Measurements from ENCODE around the gene SIVA1.

The SIVA1 gene

DNA sequence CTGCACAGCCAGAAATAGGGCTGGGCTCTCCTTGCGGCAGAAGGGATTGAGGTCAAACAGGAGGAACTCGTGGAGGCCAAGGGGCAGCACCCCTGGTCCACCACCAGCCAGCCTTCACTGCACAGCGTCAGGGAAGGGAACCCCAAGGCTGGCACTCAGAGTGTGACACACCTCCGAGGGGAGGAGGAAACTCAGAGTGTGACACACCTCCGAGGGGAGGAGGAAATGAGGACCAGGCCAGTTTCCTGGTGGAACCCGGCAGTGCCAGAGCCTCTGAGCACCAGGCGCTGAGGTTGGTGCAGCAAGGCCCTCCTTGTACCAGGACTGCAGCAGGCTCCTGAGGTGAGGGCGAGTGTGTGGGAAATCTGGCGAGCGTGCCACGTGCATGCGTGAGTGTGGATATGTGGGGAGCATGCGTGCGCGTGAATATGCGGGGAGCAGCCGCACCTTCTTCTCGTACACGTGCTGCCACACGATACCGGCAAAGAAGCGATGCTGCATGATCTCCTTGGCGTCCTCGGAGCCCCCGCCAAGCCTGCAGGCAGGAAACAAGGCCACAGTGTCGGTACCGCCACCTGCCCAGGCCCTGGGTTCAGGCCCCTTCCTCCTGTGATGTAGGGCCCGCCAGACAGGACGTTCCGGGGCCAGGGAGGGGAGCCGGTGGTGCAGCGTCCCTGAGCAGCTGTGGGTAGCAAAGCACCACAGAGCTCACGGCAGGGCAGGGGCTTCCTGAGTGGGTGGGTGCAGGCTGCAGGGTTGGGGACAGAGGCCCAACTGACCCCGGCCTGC is 19.2 kb downstream of the SIVA1 start:
- DNase-seq (ENCODE audit: low spot score), result no peak

DNA sequence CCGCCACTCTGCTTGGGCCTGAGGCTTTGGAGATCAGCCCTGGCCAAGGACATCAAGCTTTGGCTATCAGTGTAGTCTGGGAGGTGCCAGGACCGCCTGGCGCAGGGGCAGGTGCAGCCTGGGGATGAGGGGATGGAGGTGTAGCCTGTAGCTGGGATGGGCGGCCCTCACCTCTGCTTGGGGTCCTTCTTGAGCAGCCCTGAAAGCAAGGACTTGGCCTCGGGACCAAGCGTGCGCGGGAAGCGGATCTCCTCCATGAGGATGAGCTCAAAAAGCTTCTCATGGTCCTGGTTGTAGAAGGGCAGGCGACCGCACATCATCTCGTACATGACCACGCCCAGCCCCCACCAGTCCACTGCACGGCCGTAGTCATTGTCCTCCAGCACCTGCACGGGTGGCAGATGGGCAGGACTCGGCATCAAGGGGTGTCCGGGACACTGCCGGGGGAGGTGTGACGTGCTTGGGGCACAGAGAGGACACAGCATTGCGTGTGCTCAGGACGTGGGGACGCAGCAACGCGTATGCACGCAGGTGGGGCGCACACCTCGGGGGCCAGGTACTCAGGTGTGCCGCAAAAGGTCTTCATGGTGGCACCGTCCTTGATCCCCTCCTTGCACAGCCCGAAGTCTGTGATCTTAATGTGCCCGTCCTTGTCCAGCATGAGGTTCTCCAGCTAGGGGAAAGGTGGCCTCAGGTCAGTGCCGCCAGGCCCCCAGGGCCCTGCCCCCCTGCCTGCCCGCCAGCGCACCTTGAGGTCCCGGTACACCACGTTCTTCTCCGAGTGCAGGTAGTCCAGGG is 20.0 kb downstream of the SIVA1 start:
- DNase-seq (ENCODE audit: low spot score), result no peak

DNA sequence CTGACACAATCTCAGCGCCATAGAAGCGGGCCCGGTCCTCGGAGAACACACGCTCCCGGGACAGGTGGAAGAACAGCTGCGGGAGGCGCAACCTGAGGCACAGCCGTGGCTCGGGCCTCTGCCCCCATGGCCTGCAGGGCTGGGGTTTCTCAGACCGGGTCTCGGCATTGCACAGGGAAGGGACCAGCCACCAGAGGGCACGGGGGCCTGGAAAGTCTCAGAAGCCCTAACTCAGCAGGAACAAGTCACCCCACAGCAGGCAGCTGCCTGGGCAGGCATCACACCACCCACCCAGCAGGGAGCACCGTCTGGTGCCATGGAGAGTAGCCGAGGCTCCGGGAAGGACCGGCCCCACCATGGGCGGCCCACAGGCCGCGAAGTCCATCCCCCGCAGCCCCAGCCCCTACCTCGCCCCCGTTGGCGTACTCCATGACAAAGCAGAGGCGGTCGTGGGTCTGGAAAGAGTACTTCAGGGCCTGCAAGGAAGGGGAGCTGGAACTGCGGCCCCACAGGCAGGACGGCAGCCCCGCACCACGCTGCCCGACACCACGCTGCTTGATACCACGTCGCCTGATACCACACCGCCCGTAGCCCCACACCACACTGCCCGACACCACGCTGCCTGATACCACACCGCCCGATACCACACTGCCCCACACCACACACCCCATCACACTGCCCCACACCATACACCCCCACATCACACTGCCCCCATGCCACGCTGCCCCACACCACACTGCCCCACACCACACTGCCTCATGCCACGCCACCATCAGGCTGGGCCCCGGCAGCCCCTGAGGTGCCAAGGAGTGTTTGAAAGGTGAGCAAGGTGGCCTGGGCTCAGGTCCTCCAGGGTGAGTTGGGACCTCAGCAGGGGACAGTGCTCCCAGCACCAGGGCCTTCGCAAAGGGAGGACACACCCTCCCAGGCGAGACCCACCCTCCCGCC is 20.8 kb downstream of the SIVA1 start:
- DNase-seq (ENCODE audit: low spot score), result no peak

DNA sequence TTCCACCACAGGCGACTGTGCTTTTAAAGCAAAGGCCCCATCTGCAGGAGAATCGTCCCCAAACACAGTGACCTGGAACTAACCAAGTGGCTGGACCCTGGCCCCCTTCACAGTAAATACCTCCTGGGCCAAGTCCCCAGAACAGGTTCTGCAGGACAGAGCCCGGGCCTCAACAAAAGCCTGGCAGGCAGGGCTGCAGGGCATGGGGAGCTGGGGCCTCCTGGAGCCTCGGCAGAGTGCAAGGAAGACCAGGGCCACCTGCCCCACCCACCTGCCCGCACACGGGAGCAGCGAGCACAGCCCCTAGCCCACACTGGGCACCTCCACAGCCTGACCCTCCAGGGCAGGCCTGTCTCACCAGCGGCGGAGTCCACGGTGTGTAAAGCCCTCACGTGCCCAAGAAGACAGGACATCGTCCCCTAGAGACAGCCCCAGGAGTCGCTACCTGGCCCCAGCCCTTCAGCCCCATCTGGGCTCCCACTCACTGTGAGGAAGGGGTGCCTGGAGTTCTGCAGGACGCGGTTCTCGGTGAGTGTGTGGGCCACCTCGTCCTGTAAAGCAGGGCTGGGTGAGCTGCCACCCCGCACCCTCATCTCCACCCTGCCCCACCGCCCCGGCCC is 21.6 kb downstream of the SIVA1 start:
- no peak for DNase-seq (ENCODE audit: low spot score)

DNA sequence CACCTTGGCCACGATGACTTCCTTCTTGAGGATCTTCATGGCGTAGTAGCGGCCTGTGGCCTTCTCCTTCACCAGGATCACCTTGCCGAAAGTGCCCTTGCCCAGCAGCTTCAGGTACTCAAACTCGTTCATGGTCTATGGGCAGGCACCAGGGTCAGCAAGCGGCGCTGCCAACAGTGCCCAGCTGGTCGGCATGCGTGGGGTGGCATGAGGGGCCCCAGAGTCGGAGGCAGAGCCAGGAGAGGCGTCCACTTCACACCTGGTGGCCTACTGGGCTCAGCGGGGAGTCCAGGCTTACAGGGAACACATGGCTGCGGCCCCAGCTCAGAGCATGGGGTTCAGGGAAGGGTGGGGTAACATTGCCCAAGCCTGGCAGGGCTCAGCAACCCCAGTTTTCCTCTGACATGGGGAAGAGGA is 22.1 kb downstream of the SIVA1 start:
- no peak for DNase-seq (ENCODE audit: low spot score)

DNA sequence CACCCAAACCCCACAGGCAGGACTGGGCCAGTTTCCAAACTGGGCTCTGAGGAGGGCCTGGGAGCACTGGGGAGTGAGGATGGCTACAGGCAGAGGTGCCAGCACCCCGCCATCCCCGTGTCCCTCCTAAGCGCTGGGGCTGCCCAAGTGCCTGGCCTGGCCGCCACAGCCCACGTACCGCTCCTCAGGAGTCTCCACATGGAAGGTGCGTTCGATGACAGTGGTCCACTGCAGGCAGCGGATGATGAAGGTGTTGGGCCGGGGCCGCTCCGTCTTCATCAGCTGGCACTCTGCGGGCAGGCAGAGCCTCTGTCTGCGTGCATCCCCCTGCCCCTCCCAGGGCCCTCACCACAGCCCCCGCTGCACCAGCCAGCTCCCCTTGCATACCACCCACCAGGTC is 23.5 kb downstream of the SIVA1 start:
- no peak for DNase-seq (ENCODE audit: low spot score)

DNA sequence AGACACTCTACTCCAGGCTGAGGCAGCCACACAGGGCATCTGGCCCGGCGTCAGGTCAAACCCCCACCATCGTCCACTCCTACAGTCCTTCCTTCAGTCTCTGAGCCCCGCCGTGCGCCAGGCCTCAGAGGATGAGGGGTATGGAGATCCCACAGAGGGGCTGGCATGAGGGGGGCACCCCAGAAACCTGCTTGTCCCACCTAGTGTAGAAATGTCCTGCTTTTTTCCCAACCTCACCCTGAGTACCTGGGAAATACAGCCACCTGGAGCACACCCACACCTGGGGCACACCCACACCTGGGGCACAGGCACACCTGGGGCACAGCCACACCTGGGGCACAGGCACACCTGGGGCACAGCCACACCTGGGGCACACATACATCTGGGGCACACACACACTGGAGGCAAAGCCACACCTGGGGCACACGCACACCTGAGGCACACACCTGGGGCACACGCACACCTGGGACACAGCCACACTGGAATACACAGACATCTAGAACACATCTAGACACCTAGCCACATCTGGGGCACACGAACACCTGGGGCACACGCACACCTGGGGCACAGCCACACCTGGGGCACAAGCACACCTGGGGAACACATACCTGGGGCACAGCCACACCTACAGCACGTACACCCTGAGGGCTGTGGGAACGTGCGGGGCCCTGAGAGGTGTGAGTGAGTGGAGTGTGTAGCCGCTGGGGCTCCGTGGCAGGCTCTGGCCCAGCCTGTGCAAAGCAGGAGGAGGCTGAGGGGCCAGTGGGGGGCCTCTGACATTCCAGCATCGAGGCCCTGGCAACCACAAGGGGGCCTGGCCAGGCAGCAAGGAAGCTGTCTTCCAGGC is 24.2 kb downstream of the SIVA1 start:
- DNase-seq (ENCODE audit: low spot score), result no peak

DNA sequence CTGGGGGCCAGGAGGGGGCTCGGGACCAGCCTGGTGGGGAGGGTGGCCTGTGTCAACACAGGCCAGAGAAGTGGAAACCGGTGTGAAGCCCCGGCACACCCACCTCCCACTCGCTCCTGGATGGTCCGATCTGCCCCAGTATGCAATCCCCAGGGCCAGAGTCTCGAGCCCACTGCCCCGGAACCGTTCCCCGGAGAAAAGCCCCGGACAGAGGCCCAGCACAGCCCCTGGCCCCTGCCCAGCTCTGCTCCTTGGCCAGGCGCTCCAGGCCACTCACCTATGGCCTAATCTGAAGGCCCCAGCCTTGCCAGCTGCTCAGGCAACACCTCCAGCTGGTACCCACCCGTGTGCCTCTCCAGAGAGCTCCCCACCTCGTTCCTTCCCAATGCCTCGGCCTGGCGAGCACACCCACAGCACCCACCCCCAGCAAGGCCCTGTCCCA is 24.9 kb downstream of the SIVA1 start:
- DNase-seq (ENCODE audit: low spot score), result no peak

DNA sequence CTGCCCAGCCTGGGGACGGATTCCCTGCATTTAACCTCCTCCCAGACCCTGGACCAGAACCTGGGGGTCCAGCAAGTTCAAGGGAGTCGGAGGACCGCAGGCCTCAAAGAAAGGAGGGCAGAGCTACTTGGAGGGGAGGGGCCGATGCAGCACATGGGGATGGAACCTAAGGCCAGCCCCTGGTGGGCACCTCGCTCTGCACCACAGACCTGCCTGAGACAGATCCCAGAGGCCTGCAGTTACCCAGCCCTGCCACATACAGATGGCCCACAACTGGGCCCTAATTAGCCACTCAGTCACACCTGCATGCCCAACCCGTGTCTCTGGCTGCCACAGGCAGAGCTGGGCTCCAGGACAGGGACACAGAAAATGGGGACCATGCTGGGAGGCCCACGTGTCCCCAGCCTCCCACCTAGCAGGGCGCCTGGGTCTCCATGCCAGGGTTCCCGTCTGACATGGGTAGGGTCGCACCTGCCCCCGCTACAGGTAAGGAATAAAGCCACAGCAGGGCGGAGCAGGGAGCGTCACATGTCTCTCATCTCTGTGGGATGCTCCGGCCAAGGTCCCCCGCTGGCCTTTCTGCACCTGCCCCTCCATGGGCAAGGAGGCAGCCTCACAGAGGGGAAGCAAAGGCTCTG is 25.9 kb downstream of the SIVA1 start:
- DNase-seq (ENCODE audit: low spot score), result no peak

DNA sequence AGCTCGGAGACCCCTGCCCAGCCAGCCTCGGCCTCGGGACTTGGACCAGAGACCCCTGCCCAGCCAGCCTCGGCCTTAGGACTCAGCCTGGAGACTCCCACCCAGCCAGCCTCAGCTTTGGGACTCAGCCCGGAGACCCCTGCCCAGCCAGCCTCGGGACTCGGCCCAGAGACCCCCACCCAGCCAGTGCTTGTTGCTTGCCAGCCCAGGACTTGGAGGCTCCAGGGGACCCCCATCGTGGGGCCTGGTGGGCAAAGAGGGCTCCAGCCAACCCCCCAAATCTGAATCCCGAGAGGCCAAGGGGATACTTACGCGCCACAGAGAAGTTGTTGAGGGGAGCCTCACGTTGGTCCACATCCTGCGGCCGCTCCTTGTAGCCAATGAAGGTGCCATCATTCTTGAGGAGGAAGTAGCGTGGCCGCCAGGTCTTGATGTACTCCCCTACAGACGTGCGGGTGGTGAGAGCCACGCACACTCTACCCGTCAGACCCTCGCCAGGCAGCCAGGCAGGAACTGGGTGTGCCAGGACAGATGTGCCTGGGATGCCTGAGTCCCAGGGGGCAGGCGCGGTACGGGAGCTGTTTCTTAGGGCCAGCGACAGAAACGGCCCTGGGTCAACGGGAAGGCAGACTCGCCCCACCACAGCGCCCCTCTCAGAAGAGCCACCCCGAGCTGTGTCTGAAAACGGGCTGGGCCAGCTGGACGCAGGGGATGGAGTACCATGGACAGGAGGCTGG is 27.0 kb downstream of the SIVA1 start:
- DNase-seq (ENCODE audit: low spot score), result no peak

DNA sequence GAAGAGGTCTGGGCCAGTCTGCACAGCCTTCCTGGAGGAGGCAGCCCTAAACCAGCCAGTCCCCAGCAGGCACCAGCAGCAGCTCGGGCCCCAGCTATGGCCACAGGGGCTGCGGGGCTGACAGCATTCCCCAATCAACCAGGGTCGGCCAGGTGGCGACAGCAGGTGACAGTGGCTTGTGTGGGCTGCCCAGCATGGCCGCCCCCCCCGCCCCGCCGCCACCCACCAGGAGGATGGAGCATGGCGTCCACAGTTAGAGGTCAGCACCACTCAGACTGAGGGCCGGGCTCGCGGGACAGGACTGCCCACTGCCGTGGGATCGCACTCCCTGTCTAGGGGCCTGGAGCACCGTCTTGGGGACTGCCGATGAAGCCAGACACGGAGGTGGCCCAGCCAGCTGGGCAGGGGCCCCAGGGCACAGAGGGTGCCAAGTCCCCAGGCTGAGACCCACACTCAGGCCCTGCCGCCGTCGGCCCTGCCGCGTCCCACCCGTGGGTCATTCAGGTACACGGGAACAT is 27.6 kb downstream of the SIVA1 start:
- DNase-seq (ENCODE audit: low spot score), result no peak

DNA sequence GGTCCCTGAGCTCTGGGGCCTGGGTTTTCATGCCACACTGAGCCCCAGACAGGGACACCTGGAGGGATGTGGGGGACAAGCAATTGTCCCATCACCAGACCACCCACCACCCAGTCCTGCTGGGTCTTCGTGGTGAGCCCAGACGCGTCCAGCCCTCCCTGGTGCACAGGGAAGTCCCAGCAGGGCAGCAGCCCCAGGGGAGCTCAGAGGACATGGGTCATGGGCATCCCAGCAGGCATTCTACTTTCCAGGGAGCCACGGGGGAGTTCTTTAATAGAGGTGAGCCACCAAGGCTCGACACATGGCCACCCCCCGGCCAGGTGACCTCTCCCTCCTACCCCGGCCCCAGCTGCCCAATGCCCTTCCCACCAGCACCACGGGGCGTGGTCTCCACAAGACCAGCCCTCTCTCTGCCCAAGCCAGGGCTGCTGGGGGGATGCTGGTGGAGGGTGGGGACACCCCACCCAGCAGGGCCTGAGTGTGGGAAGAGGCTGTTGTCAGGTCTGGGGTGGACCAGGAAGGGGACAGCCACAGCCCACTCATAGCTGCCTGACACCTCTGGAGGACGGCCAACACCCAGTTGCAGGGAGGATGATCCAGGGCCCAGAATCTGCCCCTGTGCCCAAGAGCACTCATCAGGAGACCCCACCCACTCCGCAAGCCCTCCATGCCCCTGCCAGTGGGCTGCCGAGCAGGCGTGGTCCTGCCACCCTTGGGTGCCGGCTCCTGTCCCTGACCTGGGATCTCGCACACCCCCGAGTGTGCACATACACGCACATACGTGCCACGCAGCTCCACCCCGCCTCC is 28.5 kb downstream of the SIVA1 start:
- DNase-seq (ENCODE audit: low spot score), result no peak

DNA sequence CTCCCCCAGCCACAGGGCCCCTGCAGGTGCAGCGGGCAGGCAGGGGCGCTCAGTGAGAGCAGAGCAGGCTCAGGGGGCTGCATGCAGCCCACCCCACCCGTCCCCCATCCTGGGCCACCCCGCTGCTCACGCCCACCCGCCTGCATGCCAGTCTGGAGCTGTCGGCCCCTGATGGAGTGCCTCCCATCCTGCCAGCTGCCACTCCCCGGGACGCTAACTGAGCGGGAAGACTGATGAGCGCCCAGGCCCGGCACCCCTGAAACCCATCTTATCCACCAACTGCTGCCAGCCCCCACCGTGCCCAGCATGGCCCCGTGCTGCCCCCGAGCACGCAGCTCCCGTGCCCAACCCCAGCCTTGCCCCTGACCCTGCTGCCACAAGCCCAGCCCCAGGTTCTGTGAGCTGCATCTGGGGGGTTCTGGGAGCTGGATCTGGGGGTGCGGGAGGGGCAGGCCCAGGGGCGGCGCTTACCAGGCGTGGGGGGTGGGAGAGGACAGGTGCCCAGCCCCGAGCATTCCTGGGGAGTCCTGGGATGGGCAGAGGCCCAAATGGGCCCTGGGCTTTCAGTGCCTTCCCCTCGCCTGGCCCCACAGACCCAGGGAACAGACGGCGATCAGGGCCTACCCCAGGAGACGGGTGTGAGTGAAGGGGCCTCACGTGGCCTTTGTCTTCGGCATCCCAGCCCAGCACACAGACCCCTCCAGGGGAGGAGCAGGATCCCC is 29.3 kb downstream of the SIVA1 start:
- DNase-seq (ENCODE audit: low spot score), result no peak

DNA sequence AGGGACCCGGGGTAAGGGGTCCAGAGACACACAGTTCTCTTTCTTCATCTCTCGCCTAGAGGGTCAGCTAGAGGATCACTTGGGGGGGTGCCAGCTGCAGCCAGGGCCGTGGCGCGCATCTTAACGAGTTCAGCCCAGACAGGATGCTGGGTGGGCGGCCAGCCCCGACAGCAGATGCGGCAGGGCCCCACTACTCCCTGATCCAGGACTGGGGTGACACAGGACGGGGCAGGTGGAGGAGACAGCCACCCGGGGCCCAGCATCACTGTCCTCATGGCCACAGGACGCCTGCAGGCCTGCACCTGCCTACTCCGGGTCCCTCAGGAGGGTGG is 29.8 kb downstream of the SIVA1 start:
- no peak for DNase-seq (ENCODE audit: low spot score)

DNA sequence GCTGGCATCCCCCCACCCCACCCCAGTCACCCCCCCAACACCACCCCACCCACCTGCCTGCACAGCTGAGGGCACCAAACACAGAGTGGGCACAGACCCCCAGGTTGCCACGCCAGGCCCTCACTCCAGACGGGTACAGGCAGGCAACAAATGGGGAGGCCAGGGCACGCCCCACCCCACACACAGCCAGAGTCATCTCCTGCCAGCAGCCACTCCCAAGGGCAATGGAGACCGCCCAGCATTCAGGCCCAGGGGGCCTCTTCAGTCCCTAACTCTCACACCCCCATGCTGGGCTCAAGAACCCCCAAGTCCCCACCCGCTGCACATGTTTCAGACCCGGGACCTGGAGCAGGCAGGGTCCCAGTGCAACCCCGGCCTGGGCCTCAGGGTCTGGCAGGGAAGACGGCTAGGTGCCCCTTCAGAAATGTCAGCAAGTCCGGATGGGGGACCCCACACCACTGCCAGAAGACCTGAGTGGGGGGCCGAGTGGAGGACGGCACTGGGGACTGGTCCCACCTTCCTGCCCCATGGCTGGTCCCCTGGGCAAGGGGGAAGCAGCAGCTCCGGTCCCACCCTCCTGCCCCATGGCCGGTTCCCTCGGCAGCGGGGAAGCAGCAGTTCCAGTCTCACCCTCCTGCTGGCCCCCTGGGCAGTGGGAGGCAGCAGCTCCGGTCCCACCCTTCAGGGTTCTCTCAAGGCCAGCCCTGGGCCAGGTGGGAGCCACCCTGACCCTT is 30.7 kb downstream of the SIVA1 start:
- DNase-seq (ENCODE audit: low spot score), result no peak

DNA sequence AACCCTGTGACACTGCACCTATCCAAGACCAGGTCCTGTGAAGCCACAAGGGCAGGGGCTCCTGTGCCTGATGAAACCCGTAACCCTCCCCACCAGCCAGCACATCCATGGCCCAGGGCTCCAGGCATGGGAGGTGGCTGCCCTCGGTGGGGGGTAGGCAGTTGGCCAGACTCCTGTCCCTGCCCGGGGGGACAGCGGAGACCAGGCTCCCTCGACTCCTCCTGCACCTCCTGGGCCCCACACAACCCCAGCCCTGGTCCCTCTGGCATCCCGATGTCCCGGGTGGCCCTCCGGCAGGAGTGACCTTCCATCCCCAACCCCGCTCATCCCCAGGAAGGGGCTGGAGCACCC is 31.2 kb downstream of the SIVA1 start:
- DNase-seq (ENCODE audit: low spot score), result no peak
